Stimulated activated naive CD8-positive, alpha-beta T cell treated with anti-CD3 and anti-CD28 coated beads, Interleukin-15, amount 100 ng/mL, for 72 hours (primary cell): ENCODE measurements around the gene SBSN.
"Not testable (repeated sequence)": the region's sequence is repeated elsewhere in the genome, so short reads cannot be mapped to it uniquely, and the experiment has no call there.

Source experiments
- ATAC-seq: fragments of 150-1000 bp; cut with Tn5 transposase; 2 replicates; pipeline ENCODE4 v1.10.0; 2021; ENCODE audit warnings: mild to moderate bottlenecking, moderate library complexity
- DNase-seq, 2 donors: peaks; one replicate each; pipeline ENCODE4 v3.0.0; 2021 to 2022
- H3K27ac Mint-ChIP-seq, 2 donors: one replicate each; pipeline ENCODE4 v1.8.0; 2022; ENCODE audit warnings: mild to moderate bottlenecking in 2 of 2, mixed read lengths in 2 of 2, moderate library complexity in 2 of 2
- H3K27me3 Mint-ChIP-seq: one replicate; pipeline ENCODE4 v1.8.0; 2022; ENCODE audit warnings: mixed read lengths
- H3K4me1 Mint-ChIP-seq: one replicate; pipeline ENCODE4 v1.8.0; 2022; ENCODE audit warnings: mild to moderate bottlenecking, mixed read lengths
- H3K4me3 Mint-ChIP-seq, 2 donors: one replicate each; pipeline ENCODE4 v1.8.0; 2022; ENCODE audit warnings: mild to moderate bottlenecking in 2 of 2, mixed read lengths in 2 of 2, moderate library complexity in 1 of 2
- H3K9me3 Mint-ChIP-seq, 2 donors: one replicate each; pipeline ENCODE4 v1.8.0; 2022; ENCODE audit warnings: mixed read lengths in 2 of 2

Gene SBSN

GRCh38 chr19:35484252-35485036 lies 43.7 kb downstream of the SBSN start:
- no peak for DNase-seq
- no peaks in the 10 kb centered on the region for H3K9me3 Mint-ChIP-seq
- H3K27me3 Mint-ChIP-seq: peaks cover 25% of the 10 kb centered on the region
- no peak overlapping the region for H3K4me3 Mint-ChIP-seq
- ATAC-seq: no peak
- peaks cover 20% of the 10 kb centered on the region for H3K4me1 Mint-ChIP-seq
- no peak overlapping the region for H3K27ac Mint-ChIP-seq

- Mint-ChIP-seq H3K9me3 (no peaks in the 10 kb centered on the region), H3K4me1 (peaks cover 15% of the 10 kb centered on the region), H3K4me3 (no peak overlapping the region), H3K27ac (no peak overlapping the region), H3K27me3 (peaks cover 20% of the 10 kb centered on the region)
- ATAC-seq (no peak), DNase-seq (no peak)
Observed at GRCh38 chr19:35483089-35483488, 45.0 kb downstream of the SBSN start.

DNA sequence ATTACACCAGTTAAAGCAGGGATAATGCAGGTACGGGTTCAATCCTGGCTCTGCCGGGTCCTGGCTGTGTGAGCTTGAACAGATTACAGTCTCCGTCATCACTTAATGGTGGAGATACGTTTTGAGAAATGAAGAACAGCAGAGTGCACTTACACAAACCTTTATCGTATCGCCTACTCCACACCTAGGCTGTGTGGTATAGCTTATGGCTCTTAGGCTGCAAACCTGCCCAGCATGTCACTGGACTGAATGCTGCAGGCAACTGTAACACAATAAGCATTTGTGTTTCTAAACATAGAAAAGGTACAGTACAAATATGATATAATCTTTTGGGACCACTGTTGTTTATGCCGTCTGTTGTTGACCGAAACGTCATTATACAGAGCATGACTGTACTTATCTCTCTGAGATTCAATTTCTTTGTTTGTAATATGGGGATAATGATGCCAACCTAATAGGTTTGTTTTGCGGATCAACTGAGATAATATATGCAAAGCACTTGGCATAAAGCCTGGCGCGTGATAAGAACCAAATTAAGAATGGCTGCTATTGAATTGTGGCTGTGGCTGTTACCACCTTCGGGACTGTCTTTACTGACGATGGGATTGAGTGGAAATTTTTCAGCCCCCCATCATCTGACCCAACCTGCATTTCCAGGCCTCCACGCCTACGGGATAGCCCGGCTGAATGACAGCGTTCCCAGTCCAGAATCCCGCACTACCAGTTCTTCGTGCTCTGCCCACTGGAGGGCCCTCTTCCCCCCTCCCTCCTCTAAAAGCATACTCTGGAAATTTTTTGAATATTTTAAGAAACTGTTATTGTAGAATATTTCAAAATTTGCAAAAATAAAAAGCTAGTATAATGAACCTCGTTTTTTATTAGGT lies 49.1 kb downstream of the SBSN start:
- H3K4me1 Mint-ChIP-seq: no peaks in the 10 kb centered on the region
- no peak overlapping the region for H3K27ac Mint-ChIP-seq
- DNase-seq: no peak
- no peak overlapping the region for H3K4me3 Mint-ChIP-seq
- H3K9me3 Mint-ChIP-seq: no peaks in the 10 kb centered on the region
- ATAC-seq: no peak
- no peaks in the 10 kb centered on the region for H3K27me3 Mint-ChIP-seq

DNA sequence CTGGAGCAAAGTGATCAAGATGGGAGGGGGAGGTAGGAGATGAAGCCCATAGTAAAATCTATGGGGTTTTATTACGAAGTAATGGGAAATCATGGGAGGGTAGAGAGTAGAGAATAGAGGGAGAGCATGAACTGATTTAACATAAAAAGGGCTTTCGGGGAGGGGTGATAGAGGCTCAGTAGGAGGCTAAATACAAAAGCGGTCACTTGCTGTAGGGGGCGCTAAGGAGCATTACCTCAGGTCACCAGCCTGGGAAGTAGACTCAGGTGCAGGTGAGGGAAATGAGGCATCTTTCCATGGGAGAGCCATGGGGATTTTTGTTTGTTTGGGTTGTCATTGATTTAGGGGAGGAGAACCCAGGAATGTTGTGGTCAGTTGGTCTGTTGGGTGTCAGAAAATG lies 52.0 kb downstream of the SBSN start:
- ATAC-seq (no peak), DNase-seq (no peak)
- H3K27me3 Mint-ChIP-seq: no peaks in the 10 kb centered on the region
- H3K27ac Mint-ChIP-seq: no peak overlapping the region
- H3K9me3 Mint-ChIP-seq: no peaks in the 10 kb centered on the region
- no peaks in the 10 kb centered on the region for H3K4me1 Mint-ChIP-seq
- H3K4me3 Mint-ChIP-seq: no peak overlapping the region

- not testable (repeated sequence) for H3K27me3 Mint-ChIP-seq, DNase-seq, H3K4me1 Mint-ChIP-seq, ATAC-seq, H3K9me3 Mint-ChIP-seq, H3K4me3 Mint-ChIP-seq, H3K27ac Mint-ChIP-seq
Observed at GRCh38 chr19:35474594-35474993, 53.5 kb downstream of the SBSN start.

DNA sequence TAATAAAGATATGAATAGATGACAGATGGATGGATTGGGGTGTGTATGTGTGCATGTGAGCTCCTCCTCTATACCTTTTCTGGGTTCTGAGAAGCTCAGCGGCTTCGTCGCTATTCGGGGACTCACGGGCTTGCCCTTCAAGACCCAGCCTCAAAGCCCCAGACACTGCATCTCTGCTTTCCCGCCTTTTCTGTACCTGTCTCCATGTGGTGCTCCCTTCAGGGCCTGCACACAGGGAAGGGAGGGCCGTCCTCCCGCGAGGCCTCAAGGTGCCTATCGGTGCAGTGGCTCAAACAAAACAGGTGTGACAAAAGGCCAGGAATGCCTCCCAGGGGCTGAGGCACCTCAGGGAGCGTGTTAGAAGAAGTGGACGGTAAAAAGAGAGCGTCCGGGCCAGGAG lies 54.0 kb downstream of the SBSN start:
- Mint-ChIP-seq H3K27ac (no peak overlapping the region), H3K9me3 (no peaks in the 10 kb centered on the region), H3K4me1 (no peaks in the 10 kb centered on the region), H3K27me3 (no peaks in the 10 kb centered on the region), H3K4me3 (no peak overlapping the region)
- DNase-seq (no peak), ATAC-seq (no peak)
